ENCODE results near the gene ISL2.

ISL2 gene

DNA sequence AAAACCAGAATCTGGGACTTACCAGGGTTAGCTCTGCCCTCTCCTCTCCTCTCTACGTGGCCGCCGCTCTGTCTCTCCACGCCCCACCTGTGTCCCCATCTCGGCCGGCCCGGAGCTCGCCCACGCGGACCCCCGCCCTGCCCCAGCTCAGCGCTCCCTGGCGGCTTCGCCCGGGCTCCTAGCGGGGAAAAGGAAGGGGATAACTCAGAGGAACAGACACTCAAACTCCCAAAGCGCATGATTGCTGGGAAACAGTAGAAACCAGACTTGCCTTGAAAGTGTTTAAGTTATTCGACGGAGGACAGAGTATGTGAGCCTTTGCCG is 5.4 kb downstream of the ISL2 start:
- no peak for DNase-seq (ENCODE audit: low spot score)

DNA sequence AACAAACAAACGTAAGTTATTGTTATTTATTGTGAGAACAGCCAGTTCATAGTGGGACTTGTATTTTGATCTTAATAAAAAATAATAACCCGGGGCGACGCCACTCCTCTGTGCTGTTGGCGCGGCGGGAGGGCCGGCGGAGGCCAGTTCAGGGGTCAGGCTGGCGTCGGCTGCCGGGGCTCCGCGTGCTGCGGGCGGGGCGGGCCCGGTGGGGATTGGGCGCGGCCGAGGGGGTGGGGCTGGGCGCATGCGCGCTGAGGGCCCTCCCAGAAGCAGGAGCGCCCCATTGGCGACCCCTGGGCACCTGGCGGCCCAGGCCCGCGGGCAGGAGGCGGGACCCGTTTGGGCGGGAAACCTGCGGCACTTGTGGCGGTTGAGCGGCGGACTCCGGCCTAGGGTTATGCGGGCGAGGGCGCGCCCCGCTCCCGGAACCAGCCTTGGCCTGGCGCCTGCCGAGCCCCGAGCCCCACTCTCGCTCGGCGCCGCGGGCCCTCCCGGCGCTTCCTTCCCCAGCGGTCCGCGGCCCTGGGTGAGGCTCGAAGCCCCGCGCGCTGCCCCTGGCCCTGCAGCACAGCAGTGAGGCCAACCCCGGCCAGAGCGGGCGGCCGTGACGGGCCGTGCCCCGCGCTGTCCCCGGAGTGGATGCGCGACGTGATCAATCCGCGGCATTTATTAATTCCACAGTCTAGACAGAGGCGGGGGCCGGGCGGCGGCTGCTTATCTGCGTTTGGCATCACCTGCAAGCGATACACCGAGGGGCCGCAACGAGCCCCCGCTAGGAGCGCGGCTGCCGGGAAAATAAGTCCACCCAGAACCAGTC is 6.0 kb downstream of the ISL2 start:
- no peak for DNase-seq (ENCODE audit: low spot score)

DNA sequence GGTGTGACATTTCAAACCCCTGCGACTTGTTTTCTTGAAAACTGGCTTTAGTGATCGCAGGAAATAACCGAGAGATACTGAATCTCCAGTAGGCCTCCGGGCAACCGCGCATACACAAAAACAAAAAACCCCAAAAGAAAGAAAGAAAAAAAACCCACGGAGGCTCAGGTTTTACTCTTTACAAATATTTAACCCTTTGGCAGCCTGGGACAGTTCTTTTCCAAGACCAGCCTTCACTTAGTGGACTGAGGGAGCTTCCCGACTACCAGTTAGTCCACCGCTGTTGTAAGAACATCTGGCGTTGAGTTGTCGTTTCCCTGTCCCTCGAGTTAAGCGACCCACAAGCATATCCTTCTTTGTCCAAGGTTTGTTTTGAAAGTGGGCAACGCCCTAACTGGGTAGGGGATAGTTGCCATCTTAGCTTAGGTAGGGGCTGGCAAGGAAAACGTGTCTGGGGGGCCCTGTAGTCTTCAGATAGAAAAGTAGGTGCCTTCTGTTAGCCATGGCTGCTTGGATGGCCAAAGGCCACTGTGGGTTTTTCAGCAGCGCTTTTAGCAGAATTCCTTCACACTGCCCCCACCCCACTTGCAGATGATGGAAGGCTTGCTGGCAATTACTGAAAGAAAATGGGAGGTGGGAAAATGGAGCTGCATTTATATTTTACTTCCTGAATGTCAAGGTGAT is 6.9 kb downstream of the ISL2 start:
- DNase-seq (ENCODE audit: low spot score) = no peak

DNA sequence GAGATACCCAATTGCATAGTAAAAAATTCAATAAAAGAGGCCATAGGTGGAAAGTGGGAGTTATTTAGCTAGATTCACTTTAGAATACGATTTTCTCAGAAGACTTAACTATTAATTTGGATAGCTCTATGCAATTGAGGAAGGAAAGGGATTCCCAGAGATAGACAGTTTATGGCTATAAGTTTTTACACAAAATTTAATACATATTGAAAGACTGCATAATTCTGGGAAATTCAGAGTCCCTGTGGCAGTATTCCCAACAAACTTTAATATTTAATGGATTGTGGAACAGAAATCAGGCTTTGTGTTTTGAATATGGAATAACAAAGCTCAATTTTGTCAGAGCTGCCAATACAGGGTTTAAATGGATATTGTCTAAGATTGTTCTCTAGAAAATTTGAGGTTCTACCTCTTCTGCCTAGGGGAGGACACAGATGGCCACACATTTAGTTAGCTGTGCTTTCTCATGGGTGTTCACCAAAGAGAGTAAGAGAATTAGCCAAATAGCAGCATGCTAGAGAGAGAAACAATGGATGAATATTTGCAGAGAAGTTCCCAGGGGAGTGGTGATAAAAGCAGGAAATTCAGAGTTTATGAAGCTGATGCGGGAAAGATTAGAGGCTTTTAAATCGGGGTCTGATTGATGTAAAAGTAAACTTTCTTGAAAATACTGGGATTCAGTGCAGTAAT is 8.5 kb downstream of the ISL2 start:
- no peak for DNase-seq (ENCODE audit: low spot score)

DNA sequence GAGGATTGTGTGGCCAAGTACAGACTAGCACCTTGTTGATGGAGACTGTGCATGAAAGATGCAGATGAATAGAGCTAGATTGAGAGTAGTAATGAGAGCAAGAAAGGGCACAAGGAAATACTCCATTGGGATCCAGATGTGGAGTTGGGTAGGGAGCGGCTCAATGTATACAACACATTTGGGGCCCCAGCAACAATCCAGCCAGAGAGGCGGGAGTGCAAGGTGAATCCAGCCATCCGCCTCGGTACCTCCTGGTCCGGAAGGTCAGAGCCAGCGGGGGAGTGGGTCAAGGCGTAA is 9.0 kb downstream of the ISL2 start:
- no peak for DNase-seq (ENCODE audit: low spot score)

DNA sequence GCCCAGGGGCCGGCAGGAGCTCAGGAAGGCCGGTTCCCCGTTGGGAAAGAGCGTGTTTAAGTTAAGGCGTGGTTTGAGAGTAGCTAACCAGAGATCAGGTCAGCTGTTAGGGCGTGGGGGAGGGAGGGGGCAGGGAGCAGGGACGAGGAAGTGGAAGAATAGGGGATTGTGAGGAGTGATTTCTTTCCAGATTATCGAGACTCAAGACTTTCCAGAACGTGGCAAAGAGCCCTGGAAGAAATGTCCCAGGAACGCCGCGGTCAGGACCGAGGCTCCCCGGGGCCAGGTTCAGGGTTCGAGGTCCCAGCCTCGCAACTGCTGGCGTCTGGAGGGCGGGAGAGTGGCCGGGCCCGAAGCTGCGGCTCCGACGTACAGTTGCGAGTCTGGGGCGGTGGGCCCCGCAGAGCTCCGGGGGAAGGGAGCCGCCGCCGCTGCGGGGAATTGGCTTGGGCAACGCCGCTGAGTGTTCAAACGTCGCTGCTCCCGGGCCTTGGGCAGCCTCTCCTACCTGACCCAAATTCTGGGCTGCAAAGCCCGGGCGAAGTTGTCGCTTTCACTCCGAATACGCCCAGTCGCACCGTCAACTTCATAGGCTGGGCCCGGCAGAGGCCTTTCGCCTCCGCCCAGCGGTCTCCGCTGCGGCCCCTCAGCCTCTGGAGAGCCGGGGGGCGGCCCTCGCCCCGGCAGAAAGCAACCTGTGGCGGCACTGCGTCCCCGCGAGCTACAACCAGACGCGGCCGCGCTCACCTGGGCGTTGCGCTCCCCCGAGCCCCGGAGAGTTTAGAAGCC is 9.5 kb downstream of the ISL2 start:
- DNase-seq (ENCODE audit: low spot score) = no peak

DNA sequence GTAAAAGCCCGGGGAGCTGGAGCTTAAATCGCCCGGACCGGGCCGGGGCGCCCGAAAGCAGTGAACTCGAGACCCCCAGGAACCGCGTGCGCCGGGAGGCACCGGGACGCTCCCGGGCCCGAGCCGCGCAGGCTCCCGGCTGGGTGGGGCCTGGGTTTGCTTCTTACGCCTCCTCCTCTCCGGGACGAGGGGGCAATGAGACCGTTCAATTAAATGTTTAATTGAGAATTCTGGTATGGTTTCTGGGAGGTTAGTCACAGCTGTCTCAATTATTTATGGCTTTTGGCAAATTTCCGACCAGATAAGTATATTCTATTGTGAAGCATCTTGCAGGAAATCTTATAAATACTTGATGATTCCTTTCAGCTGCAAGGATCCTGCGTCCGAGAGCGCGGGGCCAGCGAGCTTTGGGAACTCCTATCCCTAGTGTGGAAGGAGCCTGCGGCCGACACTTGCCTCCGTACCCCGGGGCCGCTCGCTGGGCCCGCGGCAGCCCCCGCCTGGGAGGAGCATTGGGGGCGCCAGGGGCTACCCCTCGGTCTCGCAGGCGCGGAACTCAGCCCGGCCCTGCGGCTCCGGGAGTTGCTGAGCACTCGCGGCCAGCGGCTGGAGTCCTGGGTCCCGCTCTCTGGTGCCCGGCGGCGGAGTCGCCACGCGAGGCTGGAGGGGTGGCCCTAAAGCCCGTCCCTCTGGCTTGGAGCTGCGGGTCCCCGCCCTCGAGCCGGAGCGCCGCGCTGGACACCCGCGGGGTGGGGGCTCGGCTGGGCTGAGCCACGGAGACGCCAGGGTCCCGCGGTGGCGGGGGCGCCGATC is 10.3 kb downstream of the ISL2 start:
- no peak for DNase-seq (ENCODE audit: low spot score)

DNA sequence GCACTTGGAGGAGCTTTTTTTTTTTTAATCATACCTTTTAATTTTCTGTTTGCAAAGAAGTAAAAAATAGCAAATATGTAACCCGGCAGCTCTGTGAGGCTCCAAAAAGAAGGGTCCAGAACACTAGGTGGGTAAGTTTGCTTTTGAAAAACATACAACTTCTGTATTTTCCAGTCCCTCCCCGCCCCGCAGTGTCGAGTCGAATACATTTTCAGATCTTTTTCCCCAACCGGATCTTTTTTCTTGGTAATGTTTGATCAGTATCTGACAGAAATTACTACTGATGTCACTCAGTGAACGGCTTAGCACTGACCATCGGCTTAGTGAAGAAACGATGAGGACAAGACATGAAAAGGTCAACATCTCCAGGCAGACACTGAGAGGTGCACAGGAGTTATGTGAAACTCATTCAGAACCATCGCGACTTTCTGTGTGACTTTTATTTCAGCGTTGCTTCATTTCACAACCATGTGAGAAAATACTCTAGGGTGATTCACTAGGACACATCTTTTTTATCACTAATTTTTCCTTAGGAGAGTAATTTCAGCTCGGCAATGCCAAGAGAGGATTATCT is 11.0 kb downstream of the ISL2 start:
- no peak for DNase-seq (ENCODE audit: low spot score)

DNA sequence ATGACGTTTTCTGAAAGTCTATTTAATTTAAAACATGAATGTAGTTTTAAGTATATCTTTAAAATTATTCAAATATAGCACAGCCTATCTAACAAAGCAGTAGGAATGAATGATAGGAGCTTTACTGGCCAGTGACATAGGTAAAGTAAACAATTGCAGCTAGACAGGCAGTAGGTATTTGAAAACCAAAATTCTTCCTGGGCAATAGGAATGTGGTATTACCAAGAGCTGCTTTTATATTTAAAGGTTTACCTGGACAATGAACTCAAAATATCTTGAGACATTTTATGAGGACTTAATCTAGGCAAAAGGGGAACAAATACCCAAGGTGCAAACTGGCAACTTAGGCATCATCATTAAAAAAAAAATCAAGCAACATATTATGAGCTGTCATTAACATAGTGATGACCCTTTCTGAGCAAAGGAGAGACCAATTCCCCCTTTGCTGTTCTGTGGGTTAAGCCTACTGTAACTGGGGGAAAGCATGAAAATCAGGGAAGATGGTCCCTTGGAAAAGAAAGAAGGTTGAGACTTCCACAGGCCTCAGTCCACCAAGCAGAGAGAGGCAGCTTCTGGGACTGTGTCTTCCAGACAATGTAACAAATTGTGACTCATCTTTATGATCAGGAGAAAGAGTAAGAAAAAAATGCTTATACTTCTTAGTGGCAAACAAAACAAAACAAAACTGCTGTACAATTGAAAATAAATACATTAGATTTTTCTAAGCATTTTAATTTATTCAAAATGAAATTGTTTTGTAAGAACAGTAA is 12.9 kb downstream of the ISL2 start:
- no peak for DNase-seq (ENCODE audit: low spot score)

DNA sequence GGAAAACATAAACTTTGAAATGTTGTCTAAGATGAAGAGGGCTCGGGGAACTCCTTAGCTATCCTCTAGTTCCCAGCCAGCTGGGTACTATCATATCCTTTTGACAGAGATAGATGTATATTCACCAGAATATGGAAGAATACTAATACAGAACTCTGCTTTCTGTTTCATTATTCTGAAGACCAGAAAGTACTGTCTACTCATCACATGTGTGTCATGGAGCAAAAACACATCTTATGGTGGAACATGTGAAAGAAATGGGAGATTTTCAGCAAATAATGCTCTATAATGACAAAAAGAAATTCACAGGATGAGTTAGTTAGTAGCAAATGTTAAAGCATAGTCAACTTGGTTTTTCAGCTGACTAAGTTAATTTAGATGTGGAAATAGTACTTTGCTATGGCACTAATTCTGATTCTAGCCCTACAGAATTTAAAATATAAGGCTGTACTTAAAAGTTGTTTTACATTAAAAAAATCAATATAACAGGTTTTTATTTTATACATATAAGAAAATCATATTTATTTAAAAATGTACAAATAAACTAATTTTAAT is 16.5 kb downstream of the ISL2 start:
- DNase-seq (ENCODE audit: low spot score) = no peak

DNA sequence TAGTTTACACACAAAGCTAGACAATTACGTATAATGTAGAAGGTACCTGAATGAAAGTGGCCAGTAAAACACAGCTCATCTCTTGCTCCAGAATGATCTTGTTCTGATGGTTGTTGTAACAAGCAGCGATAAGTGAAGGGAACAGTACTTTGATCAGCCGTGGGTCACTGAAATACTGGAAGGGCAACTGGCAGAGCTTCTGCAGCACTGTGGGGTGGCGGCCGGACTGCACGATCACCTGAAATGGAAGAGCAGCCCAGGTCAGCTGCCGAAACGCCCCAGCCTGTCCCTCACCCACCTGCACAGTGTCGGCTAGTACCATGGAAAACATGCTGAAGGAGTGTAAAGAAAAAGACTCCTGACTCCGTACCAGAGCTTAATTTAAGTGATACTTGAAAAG is 17.3 kb downstream of the ISL2 start:
- no peak for DNase-seq (ENCODE audit: low spot score)

DNA sequence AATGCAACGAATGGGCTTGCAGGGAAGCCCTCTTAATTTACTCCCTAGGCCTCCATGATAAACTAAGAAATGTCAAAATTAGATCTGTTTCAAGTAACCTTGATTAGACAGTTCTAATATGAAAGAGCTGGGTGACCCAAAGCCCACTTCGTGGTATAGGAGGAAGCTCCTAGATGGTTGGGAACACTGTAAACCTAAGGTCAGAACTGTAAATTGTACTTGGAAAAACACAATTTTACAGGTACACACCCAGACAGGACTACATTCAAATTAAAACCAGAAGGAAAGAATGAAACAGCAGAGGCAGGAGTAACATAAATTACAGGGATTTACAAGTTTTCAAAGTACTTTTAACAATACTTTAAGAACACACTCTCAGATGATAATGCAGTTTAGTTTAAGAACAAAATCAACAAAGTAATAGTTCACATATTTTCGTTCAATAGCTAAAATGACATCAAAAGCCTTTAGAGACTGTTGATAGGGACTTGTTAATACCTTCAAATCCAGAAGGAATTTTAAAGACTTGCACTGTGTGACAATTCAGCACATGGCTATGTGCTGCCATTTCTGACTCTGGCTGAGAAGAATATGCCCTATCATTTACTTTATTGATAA is 18.4 kb downstream of the ISL2 start:
- no peak for DNase-seq (ENCODE audit: low spot score)

DNA sequence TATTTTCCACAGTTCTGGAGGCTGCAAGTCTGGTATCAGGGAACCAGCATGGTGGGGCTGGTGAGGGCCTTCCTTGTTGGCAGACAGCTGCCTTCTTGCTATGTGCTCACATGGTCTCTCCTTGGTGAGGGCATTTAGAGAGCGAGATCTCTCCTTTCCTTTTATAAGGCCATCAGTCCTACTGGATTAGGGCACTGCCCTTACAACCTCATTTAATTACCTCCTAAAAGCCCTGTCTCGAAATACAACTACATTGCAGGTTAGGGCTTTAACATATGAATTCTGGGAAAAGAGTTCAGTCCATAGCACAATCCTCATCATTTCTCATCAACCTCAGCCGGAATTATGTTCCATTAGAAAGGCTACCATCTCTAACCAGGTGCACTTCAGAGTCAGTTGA is 21.9 kb downstream of the ISL2 start:
- no peak for DNase-seq (ENCODE audit: low spot score)

DNA sequence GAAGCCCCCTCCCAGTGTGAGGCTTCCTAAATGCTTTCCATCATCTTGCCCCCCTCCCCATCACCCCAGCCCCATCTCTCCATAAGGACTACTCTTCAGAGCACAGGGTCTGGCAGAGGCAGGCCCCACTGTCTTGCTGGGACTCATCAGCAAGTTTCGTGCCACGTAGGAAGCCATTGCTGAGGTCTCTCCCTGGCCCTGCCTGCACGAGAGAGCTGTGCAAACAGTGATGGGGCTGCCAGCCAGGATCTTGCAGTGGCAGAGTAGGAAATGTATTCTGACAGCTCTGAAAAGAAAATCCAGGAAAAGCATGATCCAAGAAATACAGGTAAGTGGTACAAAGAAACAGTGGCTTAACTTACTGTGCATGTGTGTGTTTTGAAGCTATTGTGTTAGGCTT is 22.6 kb downstream of the ISL2 start:
- DNase-seq (ENCODE audit: low spot score) = no peak

DNA sequence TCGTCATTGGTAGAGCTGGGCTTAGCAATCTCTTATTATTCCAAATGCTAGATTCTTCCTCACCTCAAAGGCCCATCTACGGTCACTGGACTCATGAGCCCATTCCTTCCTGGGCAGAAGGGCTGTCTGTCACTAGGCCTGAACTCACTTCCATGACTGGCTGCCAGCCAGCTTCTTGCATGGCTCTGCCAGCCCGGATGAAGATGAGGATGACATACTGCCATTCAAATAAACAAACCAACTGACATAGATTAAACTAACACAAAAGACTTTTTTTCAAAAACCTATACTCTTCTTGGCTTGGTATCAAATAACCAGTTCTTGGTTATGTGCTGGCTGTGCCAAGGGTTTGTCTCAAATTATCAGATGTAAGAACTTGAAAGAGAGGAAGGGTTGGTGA is 23.8 kb downstream of the ISL2 start:
- no peak for DNase-seq (ENCODE audit: low spot score)

DNA sequence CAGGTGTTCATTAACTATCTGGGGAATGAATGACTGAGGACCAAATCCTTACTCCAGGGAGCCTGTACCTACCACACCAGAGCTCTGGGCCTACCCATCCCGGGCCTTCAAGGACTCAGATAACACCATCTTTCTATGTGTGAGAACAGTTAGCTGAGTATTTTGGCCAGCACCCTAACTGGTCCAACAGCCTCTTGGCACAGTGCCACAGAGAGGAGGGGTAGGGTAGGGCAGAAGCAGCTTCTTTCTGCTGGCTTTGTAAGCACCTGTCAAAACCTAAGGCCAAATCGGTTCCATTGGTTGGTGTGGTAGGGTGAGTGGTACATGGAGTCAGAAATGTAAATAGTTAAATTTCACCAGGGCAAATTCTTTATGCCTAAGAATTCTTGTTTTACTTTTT is 26.7 kb downstream of the ISL2 start:
- no peak for DNase-seq (ENCODE audit: low spot score)

DNA sequence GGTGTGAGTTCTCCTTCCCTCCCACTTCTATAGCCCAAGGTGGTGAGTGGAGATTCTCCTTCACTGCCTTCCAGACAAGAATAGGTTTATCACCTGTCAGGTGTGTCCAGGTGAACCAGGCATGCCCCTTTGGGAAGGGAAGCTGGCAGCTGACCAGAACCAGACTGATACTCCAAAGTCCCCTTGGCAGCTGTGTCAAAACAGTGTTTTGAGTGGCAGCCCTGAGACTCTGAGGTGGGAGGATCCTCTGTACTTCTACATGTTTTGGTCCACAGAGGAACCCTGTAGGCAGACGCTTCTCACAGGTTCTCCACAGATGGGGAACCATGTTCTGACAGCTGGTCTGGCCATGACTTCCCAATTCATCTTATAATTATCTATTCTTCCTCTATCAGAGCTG is 30.1 kb downstream of the ISL2 start:
- no peak for DNase-seq (ENCODE audit: low spot score)

DNA sequence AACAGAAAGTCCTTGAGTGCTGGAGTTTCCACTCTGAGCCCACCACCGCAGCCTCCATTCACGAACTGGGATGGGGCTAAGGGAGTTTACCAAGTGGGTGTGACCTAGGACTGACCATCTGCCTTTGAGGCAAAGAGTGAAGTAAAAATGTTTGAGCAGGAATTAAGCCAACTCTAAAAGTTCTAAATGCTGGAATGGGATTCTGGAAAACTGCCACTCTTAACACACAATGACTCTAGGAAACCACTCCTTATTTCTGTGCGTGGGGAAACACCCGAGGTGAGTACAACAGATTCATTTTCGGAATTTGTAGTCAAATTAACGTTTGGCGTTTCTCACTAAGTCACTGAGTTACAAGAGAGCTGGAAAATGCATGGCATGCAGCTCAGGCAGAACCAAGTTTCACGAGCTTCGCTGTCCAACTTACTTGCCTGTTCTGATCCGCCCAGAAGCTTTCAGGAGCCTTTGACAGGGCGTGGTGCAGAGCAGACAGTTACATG is 31.6 kb downstream of the ISL2 start:
- no peak for DNase-seq (ENCODE audit: low spot score)

DNA sequence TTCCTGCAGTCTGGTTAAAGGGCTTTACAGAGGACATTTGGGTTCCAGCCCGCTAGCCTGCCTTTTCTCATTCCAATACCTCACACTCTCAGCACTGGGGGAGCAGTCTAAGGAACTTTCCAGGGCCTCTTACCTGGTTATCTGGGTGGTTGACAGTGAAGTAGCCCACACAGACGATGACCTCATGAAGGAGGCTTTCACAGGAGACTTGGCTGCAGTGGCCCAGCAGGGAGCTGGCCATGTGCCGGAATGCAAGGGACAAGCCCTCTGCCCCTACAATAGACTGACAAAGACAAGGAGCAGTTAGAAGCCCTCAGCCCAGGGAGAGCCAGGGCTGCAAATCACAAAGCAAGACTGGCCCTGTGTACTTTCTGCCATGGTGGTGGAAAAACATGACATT is 39.5 kb downstream of the ISL2 start:
- no peak for DNase-seq (ENCODE audit: low spot score)

DNA sequence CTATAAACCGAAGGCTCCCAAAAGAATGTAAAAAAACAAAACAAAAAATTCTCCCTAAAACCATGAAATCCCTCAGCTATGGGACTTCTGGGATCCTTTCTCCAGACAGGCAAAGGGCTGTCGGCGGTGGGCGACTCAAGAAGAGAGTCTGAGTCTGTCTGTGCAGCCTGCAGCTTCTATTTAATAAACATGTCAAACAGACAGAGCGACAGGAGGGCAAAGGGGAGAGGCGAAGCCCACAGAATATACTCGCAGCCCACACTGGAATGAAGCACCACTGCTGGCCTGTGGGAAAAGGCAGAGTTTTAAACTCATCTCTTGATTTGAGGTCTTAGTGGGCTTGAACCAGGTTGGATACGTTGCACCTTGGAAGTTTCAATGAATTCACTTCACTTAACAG is 40.2 kb downstream of the ISL2 start:
- no peak for DNase-seq (ENCODE audit: low spot score)

Measured in COLO829 (cell line).